HG02642 (cell line): ENCODE measurements around the gene HSD11B1.

ENCODE experiments used
- ATAC-seq: cut with Tn5 transposase; IDR thresholded peaks from one replicate; pipeline ENCODE4 v1.9.1; 2021; ENCODE audit warnings: mild to moderate bottlenecking; ENCODE audit not compliant: unreplicated experiment, poor library complexity

Gene HSD11B1

DNA sequence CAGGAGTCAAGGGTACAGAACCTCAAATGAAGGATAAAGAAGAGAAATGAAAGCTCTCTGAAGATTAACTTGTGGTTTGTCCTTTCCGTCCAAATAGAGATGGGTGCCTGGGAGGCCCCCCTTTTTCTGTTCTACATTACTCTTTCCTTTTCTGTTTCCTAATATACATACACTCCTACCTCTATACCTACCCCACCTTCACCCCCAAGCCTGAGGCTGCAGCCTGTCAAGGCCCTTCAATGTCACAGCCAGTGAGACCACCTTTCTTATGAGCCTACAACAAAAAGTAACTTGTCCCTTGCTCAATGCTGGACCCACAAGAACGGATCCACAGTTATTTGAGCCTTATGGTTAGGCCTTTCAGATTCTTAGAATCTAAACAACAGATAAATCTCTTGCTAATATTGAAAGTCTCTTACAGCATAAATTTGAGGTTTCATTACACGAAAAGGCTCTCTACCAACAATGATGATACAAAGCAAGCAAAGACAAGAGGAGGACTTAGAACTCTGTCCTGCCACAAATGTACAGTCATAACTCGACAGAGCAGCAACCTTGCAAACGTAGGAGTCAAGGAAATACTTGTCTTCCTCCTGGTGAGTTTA is 47.1 kb downstream of the HSD11B1 start:
- peak; percentile 38 for ATAC-seq

DNA sequence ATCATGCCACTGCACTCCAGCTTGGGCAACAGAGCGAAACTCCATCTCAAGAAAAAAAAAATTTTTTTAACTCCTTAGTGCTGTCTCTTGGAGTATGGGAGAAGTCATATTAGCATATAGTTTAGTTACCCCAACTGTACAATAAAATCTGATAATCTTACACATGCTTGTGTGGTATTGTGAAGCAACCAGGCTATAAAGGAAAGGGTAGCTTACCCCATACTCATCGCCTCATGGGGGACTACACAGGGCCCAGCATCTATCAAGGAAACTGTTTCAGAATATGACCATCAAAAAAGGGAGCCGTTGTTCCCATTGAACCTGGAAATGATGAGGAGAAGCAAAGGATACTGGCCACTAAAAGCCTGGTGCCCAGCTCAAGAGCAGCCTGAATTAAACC is 48.2 kb downstream of the HSD11B1 start:
- ATAC-seq = no peak

DNA sequence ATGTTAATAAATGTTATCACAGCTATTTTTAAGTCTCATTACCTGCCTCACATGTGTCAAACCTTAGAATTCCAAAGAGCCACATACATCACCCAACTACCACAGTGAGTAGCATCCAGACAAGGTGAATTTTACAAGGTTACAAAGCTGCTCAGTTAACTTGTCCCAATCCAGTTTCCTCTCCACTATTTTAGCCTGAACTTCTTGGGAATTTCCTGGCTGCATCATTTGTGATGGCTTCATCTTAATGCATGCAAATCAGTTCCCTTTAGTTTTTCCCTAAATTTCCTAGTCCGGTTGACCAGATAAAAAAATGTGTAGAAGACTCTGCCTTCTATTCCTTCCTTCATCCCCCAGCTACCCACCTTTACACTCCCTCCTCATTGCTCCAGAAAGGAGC is 50.6 kb downstream of the HSD11B1 start:
- no peak for ATAC-seq

DNA sequence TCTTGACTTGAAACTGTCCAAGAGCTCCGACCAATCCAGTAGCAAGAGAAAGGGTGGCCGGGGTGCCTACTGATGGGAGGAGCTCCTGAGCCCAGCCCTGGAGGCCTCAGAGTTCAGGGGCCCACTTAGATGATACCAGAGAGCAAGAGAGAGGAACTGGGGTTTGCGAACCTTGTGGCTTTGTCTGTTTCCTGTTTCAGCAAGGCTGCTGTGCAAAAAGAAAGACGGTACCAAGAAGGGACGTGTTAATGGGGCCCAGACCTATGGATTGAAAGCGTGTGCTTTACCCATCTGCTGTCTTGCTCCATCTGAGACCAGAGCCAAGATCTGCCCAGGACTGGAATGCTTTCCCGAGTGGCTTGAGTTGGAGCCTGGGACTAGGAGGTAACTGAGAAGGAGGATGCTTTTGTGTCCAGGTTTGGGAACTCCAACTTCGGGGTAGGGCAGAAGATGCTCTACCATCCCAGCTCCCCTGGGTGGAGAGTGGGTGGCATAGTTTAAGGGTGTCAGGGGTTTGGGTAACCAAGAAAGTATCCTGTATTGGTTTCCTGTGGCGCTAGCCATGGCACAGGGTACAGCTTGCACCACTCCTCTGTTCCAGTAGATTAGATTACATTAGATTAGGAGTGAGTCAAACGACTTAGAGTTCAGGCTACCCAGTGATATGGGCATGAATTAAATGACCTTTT is 51.4 kb downstream of the HSD11B1 start, which contains the start of gene TRAF3IP3:
TRAF3IP3 (plus strand) TSS at position 128 of the 689 bp plus-strand sequence. CDS start 3,987 bp downstream, outside the sequence.
- ATAC-seq = peak; percentile 83

DNA sequence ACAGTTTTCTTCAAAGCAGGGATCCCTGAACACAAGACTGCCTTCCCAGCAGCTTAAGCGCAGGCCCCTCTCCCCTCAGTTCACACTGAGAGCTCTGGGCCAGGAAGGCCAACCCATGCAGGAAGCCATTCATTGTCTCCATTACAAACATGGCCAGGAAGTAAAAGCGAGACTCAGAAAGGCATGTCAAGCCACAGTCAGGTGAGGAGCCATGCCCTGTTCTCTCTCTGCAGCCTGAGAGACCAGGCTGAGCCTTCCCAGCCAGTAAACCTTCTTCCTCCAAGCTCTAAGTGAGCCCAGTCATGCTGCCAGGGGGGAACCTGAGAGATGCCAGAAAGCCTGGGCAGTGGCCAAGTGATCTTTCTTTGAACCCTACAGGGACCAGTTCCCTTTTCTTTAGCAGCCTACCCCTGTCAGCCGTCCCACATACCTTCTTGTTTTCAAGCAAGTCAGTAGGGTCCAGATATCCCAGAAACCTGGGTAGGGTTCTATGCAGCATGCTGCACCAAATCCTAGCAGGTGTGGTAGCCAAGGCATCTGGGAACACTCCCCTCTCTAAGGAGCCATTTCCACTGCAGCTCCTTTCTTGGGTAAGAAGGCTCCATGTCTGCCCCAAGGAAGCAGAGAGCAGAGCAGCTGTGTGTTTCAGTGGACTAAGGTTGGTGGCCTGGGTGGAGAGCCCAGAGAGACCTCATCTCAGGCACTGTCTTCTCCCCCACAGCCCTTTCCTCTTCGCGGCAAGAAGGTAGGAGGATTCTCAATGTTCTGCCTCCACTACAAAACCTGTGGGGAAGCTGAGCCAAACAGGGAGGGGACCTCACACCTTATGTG is 52.2 kb downstream of the HSD11B1 start:
- ATAC-seq = peak; percentile 35

DNA sequence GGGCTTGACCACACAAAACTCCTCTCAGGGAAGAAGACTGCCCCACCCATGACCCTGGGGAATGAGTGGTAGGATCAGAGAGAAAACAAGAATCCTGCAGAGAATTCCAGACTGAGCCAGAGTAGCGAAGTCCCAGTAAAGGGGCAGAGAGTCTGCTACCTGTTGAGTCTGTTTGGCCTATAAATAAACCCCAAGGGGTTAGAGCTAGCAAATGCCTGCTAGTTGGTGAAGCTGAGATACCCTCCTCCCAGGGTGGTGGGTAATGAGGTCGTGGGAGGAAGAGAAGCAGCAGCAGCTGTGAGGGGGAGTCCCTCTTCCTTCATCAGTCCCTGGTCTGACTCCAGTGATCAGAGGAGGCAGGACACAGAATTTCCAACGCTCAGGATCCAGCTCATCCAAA is 53.8 kb downstream of the HSD11B1 start:
- ATAC-seq = no peak

DNA sequence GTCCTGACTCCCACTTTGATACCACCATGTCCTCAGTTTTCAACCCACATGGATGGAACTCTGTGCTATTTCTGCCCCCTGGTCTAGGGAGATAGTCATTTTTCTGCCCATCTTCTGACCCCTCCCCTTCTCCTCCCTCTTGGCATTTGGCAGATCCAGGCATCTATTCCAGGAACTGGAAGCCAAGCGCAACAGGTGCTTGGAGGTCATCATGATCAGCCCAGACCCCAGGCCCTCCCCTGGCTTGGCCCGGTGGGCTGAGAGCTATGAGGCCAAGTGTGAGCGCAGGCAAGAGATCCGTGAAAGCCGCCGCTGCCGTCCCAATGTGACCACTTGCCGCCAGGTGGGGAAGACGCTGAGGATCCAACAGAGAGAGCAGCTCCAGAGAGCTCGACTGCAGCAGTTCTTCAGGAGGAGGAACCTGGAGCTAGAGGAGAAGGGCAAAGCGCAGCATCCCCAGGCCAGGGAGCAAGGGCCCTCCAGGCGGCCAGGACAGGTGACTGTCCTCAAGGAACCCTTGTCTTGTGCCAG is 55.2 kb downstream of the HSD11B1 start:
- ATAC-seq = no peak

DNA sequence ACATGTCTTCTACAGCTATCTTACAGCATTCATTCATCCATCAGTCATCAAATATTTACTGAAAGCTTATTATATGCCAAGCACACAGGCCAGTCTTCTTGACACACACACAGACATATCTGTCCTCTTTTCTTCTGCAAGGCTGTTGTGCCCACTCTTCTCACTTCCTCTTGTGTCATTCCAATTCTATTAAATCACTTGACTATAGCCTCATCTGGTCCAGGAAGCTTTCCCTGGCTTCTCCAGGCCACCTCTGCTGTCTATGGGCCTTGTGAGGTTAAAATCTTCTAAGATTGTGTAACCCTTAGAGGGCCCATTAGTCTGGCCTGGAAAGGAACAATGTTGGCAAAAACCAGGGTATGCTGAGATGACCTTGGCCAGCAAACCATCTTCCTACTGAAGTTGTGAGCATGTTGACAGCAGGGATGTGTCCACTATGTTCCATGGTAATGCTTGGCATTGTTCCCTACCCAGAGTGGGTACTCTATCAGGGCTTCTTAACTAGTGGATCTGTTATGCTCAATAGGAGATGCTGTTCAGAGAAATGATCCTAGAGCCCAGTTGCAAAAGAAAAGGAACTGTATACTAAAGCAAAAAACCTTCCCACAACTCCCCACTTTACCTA is 56.5 kb downstream of the HSD11B1 start:
- ATAC-seq = no peak

DNA sequence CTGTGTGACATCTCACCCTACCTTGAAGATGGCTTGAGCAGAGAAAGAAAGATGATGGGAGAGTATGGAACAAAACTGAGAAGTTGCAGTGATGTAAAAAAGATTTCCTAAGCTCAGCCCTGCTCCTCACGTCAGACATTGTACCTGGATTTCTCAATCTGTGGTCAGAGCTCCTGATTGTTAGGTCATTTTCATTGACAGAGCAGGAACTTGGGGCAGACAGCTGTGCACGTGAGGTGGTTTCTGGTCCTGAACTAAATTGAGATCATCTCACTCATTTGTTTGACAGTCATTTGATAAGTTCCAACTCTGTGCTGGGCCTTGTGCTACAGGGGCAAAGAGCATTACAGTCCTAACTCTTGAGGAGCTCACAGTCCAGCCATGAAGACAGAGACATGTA is 61.4 kb downstream of the HSD11B1 start:
- no peak for ATAC-seq

DNA sequence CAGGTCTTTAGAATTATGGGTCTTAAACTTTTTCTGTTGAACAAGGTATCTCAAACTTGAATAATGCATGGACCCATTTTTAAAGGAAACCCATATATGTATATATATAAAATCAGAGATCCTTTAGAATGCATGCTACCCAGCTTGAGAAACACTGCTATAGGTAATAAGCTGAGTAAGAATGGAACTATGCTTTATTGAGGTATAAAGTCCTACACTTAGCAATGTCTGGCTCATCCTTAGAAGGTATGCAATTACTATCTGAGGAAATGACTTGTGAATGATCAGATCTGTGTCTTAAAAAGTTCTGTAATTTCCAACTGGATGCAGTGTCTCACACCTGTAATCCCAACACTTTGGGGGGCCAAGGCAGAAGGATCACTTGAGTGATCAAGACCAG is 62.5 kb downstream of the HSD11B1 start:
- no peak for ATAC-seq

DNA sequence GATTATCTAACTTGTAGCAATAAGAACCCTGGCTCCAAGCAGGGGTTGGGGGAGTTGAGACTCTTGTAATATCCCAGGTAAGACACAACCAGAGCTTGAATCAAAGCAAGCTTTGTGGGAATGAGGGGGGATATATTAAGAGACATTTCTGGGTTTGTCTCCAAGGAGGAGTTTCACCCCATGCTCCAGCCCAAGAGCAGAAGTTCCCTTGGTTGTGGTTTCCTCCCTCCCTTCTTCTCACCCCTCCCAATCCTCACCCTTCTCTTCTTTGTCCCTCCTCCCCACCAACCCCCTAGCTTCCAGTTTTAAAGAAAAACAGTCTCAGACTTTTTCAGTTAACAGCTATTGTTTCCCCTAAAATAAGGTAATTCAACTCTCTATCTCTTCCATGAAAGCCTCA is 63.1 kb downstream of the HSD11B1 start:
- no peak for ATAC-seq

DNA sequence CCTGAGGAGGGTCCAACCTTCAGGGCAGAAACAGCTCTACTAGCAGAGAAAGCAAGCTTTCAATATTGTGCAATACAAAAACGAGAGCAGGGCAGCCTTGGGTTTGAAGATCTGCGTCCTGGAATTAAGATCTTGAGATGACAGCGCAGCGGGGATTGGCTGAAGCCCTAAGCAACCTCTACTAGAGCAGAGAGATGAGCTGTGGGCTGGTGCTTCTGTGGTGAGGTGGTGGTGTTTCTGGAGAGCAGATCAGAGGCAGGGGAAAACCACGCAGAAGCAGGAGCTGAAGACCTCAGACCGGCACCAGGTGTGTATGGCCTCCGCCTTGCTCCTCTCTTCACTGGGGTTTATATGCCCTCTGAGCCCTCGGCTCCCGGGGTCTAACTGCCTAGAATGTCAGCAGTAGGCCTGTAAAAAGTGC is 63.7 kb downstream of the HSD11B1 start:
- ATAC-seq = peak; percentile 88

DNA sequence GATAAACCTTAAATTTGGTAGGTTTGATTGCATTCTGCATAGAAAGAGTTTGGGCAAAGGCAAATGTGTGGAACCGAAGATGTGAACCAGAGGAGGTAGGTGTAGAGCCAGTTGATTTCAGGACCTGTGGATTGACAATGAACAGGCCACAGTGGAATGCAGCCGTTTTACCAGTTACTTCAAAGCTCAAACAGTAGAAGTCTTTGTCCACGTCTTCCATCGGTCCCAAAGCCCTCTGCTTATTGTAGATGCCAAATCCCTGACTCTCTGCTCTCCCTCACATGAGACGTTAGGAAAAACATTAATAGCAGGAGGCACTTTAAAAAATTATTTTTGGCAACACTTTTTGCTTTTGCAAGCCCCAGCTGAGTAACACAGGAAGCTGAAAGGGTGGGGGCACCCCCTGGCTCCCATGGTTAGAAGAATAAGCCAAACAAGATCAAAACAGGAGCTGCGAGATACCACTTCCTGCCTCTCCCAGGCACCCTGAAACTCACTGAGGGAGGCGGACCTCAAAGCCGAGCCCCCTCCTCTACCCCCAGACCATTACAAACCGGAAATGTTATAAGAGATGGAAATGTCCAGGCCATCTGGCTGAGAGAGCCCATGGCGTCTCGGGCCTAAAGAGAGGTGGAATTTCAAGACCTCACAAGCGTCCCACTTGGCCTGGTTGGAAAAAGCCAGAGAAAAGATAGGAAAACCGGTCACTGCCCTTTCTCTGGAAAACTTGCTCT is 64.7 kb downstream of the HSD11B1 start:
- peak; percentile 80 for ATAC-seq

DNA sequence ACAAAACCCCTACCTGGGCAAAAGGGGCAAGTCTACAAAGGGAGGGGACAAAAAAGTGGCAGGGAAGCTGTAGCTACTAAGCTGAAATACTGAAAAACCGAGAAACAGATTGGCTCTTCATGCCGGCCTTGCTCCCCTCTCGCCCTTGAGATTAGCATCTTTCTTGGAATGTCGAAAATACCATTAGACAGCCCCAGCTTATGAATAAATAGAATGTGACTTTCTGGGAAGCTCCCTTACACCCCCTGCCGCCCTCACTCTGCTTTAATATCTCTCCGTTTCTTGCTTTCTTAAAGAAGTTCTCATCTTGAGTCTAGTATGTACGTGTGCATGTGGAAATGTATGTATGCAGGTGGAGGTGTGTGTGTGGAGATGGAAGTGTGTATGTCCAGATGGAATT is 65.3 kb downstream of the HSD11B1 start:
- no peak for ATAC-seq

DNA sequence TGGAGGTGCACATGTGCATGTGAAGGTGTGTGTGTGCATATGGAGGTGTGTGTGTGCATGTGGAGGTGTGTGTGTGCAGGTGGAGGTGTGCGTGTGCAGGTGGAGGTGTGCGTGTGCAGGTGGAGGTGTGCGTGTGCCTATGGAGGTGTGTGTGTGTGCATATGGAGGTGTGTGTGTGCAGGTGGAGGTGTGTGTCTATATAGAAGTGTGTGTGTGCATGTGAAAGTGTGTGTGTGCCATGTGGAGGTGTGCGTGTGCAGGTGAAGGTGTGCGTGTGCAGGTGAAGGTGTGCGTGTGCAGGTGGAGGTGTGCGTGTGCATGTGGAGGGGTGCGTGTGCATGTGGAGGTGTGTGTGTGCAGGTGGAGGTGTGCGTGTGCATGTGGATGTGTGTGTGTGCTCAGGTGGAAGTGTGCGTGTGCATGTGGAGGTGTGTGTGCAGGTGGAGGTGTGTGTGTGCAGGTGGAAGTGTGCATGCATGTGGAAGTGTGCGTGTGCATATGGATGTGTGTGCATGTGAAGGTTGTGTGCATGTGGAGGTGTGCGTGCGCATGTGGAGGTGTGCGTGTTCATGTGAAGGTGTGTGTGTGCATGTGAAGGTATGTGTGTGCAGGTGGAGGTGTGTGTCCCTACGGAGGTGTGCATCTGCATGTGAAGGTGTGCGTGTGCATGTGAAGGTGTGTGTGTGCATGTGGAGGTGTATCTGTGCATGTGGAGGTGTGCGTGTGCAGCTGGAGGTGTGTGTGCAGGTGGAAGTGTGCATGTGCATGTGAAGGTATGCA is 66.2 kb downstream of the HSD11B1 start:
- no peak for ATAC-seq

DNA sequence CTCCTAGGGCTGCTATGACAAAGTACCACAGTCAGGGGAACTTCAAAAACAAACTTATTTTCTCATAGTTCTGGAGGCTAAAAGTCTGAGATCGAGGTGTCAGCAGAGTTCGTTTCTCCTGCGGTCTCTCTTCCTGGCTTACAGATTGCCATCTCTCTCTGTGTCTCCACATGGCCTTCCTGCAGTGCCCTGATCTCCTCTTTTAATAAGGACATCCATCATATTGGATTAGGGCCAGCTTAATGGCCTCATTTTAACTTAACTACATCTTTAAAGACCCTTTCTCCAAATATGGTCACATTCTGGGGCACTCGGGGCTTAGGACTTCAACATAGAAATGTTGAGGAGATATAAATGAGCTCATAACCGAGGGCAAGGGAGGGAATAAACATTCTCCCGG is 67.5 kb downstream of the HSD11B1 start:
- no peak for ATAC-seq

DNA sequence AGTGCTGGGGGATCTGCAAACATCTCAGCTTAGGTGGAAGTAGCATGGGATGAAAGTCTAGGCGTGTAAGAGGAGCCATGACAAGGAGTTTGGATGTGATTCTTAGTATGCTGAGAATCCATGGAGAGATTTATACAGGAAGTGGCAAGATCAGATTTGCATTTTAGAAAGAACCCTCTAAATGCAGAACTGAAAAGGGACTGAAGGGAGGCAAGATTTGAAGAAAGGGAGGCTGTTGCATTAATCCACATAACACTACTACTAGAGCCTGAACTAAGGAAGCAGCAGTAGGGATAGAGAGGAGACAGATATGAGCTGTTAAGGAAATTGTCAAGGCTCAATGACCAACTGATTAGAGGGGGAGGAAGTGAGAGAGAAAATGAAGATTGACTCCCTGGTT is 69.9 kb downstream of the HSD11B1 start:
- ATAC-seq = peak; percentile 67

DNA sequence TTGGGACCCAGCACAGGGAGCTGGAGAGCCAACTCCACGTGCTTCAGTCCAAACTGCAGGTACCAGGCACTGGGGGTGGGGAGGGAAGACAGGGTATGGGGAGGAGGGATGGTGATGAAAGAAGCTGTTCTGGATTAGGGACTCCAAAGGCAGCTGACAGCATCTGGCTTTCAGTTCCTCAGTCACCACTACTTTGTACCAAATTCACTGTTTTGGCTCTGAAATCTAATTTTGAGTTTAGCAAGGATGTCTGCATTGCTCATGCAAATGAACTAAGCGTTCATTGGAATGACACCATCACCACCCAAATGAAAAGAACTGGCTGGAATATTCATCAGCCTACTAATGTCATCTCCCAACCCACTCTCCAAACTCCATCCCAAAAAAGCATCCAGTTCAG is 71.0 kb downstream of the HSD11B1 start:
- no peak for ATAC-seq

DNA sequence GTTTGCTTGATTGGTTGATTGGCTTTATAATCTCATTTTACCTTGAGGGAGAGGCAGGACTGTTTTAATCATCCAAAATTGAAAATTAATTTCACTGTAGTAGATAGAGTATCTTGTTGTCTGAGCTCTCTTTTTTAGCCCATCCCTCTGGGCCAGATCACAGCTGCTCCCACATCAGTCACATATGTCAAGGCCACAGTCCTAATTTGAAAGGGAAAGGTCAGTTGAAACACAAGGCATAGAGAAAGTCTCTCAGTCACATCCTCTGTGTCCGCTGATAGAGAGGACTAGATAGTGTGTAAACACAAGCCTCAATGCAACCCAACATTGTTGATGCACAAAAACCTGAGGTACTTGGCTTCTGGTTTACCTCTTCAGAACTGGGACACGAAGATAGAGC is 72.9 kb downstream of the HSD11B1 start:
- ATAC-seq = no peak
